NCI-H69 (cell line): ENCODE results near the gene LUZP1.

Experiments
- DNase-seq: peaks from one replicate; lab custom pipeline; 2025; lab: John Stamatoyannopoulos, UW

The LUZP1 gene

DNA sequence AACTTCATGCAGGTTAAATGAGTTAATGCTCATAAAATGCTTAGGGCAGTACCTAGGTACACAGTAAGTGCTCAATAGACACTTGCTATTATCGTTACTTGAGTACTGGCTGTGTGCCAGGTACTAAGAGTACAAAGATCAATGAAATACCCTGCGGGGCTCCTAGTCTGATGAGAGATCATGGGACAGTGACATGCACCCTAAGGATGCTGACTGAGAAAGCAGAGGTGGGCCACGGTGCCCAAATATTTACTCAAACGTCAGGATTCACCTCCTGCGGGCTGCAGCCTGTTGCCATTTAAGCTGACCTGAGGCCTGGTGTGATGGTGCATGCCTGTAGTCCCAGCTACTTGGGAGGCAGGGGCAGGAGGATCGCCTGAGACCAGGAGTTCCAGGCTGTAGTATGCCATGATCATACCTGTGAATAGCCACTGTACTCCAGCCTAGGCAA is 19.8 kb upstream of the LUZP1 start:
- DNase-seq = peak; percentile 91

- DNase-seq = peak; percentile 39
Measured at GRCh38 chr1:23187637-23188036, 19.0 kb upstream of the LUZP1 start.

- DNase-seq = no peak
Measured at GRCh38 chr1:23185381-23185780, 16.7 kb upstream of the LUZP1 start.

DNA sequence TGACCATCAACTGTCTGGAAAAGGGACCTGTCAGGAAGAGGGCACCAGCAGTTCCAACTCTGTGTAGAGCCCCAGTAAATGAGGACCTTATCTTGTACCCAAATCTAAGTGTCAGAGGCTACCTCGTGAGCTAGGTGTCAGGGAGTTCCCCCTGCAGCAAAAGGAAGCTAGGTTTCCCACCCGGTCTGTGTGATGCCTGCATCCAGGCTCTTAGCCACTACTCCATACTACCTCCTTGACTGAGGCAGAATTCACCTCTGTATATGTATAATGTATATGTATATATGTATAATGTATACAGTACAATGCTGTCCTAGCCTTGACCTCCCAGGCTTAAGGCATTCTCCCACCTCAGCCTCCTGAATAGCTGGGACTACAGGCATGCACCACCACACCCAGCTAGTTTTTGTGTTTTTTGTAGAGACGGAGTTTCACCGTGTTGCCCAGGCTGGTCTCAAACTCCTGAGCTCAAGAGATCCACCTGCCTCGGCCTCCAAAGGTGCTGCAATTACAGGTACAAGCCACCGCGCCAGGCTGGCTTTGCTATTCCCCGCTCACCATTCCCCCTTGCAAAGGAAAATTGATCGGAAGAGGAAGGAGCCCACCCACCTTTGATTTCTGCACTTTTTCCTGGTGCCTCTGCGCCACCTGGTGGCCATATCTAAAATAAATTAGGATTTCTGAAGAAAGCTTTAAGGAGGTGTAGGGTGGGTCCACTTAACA is 15.7 kb upstream of the LUZP1 start:
- DNase-seq = peak; percentile 68

DNA sequence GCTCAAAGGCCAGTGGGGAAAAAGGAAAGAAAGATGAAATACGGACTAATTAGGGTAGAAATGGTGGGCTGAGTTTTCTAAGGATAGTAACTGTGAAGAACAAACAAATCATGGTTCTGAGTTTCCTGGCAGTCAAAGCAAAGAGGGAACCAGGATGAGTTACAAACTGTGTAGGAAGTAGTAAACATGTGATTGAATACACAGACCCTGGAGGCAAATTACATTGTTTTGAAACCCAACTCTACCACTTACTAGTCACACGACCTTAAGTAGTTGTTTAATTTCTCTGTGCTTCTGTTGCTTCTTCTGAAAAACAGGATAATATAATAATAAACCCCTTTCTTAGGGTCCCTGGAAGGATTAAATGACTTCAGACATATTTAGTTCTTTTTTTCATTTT is 11.2 kb upstream of the LUZP1 start:
- DNase-seq = no peak

DNA sequence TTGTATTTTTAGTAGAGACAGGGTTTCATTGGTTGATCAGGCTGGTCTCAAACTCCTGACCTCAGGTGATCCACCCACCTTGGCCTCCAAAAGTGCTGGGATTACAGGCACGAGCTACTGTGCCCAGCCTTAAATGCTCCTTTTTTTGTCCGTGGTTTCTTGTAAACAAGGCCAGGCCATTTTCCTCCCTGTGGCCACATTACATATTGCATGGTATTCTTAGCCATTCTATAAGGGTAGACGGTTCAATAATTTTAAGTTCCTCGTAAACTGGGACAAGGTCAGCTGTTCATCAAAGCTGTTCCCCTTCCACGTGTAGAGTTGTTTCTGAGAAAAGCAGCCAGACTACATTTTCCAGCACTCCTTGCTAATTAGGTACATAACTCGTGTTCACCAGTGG is 10.3 kb upstream of the LUZP1 start:
- DNase-seq = peak; percentile 2

GRCh38 chr1:23178414-23178813 is 9.8 kb upstream of the LUZP1 start:
- DNase-seq = no peak

- peak; percentile 70 for DNase-seq
Measured at GRCh38 chr1:23177438-23178380, 9.1 kb upstream of the LUZP1 start.

DNA sequence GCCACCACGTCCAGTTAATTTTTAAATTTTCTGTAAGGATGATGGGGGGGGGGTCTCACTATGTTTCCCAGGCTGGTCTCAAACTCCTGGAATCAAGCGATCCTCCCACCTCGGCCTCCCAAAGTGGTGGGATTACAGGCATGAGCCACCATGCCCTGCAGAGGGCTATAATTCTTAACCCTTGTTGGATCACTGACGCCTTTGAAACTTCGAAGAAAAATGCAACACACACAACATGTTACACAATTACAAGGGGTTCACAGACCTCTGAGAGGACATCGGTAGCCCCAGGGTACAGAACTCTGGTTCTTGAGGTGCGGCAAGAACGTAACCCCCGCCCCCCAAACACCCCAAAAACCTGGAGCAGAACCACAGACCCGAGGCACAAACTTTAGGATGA is 8.4 kb upstream of the LUZP1 start:
- no peak for DNase-seq

GRCh38 chr1:23174426-23175110 is 5.9 kb upstream of the LUZP1 start:
- no peak for DNase-seq

- DNase-seq = peak; percentile 36
Measured at GRCh38 chr1:23171181-23171755, 2.6 kb upstream of the LUZP1 start.

DNA sequence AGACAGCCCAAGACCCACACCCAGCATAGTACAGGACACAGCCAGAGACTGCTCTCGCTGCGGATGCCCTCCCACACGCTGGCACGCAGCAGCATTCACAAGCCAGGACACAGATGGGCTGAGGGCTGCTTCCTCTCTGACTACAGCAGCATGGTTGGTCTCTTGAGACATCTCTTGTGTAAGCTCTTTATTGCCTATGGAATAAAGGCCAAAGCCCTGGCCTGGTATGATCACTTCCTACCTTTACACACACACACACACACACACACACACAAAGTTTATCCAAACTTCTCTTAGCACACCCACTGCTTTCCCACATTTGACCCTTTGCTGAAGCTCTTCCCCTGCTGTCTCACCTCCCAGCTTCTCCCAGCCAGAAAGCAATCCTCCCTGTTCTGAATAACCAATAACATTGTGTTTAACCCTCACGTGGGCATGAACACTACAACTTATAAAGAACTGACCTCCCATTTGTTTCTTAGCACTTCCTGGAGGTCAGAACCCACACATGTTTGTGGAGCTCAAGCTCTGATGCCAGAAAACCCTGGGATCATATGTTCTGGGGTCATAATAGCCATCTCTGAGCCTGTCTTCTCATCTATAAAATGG is 1.2 kb upstream of the LUZP1 start:
- DNase-seq = peak; percentile 84

GRCh38 chr1:23169195-23169575 is 529 bp upstream of the LUZP1 start:
- DNase-seq = no peak

- peak; percentile 52 for DNase-seq
Measured at GRCh38 chr1:23168079-23168444, 594 bp downstream of the LUZP1 start.

- DNase-seq = peak; percentile 52
Measured at GRCh38 chr1:23167353-23168078, 1.1 kb downstream of the LUZP1 start.

GRCh38 chr1:23166854-23167253 is 1.8 kb downstream of the LUZP1 start:
- DNase-seq = no peak

DNA sequence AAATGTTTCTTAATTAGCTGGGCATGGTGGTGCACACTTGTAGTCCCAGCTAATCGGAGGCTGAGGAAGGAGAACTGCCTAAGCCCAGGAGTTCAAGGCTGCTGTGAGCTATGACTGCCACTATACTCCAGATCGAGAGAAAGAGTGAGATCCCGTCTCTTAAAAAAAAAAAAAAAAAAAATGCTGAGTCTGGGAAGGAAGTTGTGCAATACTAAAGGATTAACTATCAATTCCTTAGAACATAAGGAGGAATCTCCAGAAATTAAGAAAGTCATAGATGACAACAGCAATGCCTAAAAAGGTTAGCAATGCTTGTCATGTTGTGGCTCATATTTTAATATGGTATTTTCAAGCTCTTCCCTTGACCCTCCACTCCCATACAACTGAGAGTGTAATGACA is 5.3 kb downstream of the LUZP1 start:
- no peak for DNase-seq

DNA sequence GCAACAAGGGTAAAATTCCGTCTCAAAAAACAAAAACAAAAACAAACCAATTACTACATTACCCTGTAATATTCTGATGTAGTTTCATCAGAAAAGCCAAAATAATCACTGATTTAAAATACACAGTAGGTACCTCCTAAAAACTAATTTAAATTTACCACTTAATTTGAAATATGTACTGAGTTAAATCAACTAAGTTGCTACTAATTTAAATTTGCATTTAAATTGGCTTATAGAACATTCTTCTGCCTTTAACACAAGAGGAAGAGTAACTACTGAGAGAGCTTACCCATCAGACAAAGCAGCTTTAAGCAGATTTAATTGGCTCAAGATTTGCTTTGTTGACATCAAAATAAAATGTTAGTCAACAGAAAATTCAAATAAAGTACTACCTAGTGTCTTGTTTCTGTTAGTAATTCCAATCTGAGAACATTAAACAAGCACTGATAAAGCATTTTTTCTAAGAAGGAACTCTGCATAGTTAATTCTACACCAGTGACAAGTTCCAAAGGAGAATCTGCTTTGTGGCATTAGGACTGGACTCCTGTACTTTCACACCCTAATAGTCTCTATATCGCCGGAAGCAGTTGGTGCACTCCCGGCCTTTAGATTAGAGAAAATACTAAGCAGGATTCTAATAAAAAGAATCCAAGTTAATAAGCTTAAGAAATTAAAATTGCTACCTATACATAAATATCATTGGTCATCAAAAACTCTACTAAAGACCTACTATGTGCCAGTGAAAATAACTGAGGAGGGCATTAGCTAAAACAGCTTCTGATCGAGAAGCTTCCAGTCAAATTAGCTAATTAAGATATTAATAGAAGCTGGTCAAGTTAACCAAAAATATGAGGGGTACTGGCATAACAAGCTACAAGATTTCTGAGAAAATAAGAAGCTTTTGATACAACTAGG is 8.4 kb downstream of the LUZP1 start:
- DNase-seq = no peak

- DNase-seq = no peak
Measured at GRCh38 chr1:23156940-23157339, 11.7 kb downstream of the LUZP1 start.
